HL-60/S4 treated with phorbol 12-myristate 13-acetate at 8.2 ng/mL for 4 days and 3 days (cell line): ENCODE measurements around the gene C4orf33.
"Not testable (repeated sequence)": the region's sequence is repeated elsewhere in the genome, so short reads cannot be mapped to it uniquely, and the experiment has no call there.

ENCODE experiments used
- in situ Hi-C: fragments of 300-500 bp; cut with MboI; formaldehyde crosslinking; loops from 2 replicates; pipeline ENCODE4 v1.15.0; 2022; ENCODE audit warnings: low sequenced_read_pairs

The C4orf33 gene

GRCh38 chr4:129095811-129096454 lies at the start of gene C4orf33:
C4orf33 (plus strand) TSS chr4:129096152; CDS start chr4:129102611, 6,459 bp downstream.
- in situ Hi-C loops: no loop called here

GRCh38 chr4:129059028-129059427 lies 36.9 kb upstream of the C4orf33 start:
- in situ Hi-C loops: no loop called here

GRCh38 chr4:129062580-129062979 lies 33.4 kb upstream of the C4orf33 start:
- in situ Hi-C loops: no loop called here

- in situ Hi-C loops: no loop called here
Measured at GRCh38 chr4:129063640-129064039, 32.3 kb upstream of the C4orf33 start.

- in situ Hi-C loops: no loop called here
Measured at GRCh38 chr4:129064717-129065116, 31.2 kb upstream of the C4orf33 start.

GRCh38 chr4:129069537-129069936 lies 26.4 kb upstream of the C4orf33 start:
- in situ Hi-C loops: not testable (repeated sequence)

- in situ Hi-C loops: no loop called here
Measured at GRCh38 chr4:129077326-129077725, 18.6 kb upstream of the C4orf33 start.

- in situ Hi-C loops: no loop called here
Measured at GRCh38 chr4:129080129-129080528, 15.8 kb upstream of the C4orf33 start.

- in situ Hi-C loops: no loop called here
Measured at GRCh38 chr4:129082302-129082701, 13.7 kb upstream of the C4orf33 start.

- in situ Hi-C loops: no loop called here
Measured at GRCh38 chr4:129085472-129085871, 10.5 kb upstream of the C4orf33 start.

- in situ Hi-C loops: no loop called here
Measured at GRCh38 chr4:129087516-129087915, 8.4 kb upstream of the C4orf33 start.

GRCh38 chr4:129092631-129093190 lies 3.2 kb upstream of the C4orf33 start:
- in situ Hi-C loops: no loop called here

GRCh38 chr4:129093191-129093920 lies 2.6 kb upstream of the C4orf33 start, which contains the start of gene SCLT1:
SCLT1 (minus strand) TSS chr4:129093539; CDS start chr4:129093103, 436 bp downstream.
- in situ Hi-C loops: no loop called here

GRCh38 chr4:129094347-129094746 lies 1.6 kb upstream of the C4orf33 start:
- in situ Hi-C loops: no loop called here

GRCh38 chr4:129098531-129099001 lies 2.6 kb downstream of the C4orf33 start:
- in situ Hi-C loops: no loop called here

GRCh38 chr4:129109965-129110824 lies 14.2 kb downstream of the C4orf33 start:
- in situ Hi-C loops: no loop called here

GRCh38 chr4:129110931-129111330 lies 15.0 kb downstream of the C4orf33 start:
- in situ Hi-C loops: no loop called here

GRCh38 chr4:129111919-129112318 lies 16.0 kb downstream of the C4orf33 start:
- in situ Hi-C loops: no loop called here

- in situ Hi-C loops: no loop called here
Measured at GRCh38 chr4:129113434-129113833, 17.5 kb downstream of the C4orf33 start.

- in situ Hi-C loops: no loop called here
Measured at GRCh38 chr4:129113919-129114318, 18.0 kb downstream of the C4orf33 start.

GRCh38 chr4:129117705-129118104 lies 21.8 kb downstream of the C4orf33 start:
- in situ Hi-C loops: no loop called here
